Suprapubic skin (tissue), 3 donors: ENCODE data around the gene DLGAP4.

ENCODE experiments used
- CTCF ChIP-seq, 2 donors: fragments of 200-600 bp in 1 of 2; fragments of 450-650 bp in 1 of 2; sonication (generic) in 1 of 2; IDR thresholded peaks; one replicate each; pipeline ENCODE4 v1.5.1; 2016 to 2019; ENCODE audit warnings: antibody characterized with exemption in 2 of 2, mild to moderate bottlenecking in 1 of 2, moderate library complexity in 1 of 2
- EP300 ChIP-seq: sonication (generic); formaldehyde crosslinking; IDR thresholded peaks from one replicate; pipeline ENCODE4 v1.6.1; 2017; ENCODE audit warnings: antibody characterized with exemption

GRCh38 chr20:36504295-36504694, 198.2 kb downstream of the DLGAP4 start:
- no peak for TF ChIP-seq EP300
- no peak for TF ChIP-seq CTCF (IDR thresholded peaks at IDR 0.05)
